A549 (cell line): ENCODE measurements around the gene CDHR1. TPM values are rescaled to one million over a fixed set of nuclear protein-coding genes. Genes with fewer than 3 reads are reported as not detected.

Source experiments
- ATAC-seq, 2 experiments: fragments of 200-7000 bp in 1 of 2; fragments of >200 bp in 1 of 2; cut with Nextera tagmentation in 1 of 2; cut with Tn5 transposase in 1 of 2; 3 replicates each; pipeline versions ENCODE4 v1.8.0 to v1.9.1; 2018 to 2020; ENCODE audit warnings: mild to moderate bottlenecking in 1 of 2, moderate library complexity in 1 of 2
- CTCF ChIA-PET: fragments of 300-600 bp; sonication (Branson Sonifier 250); formaldehyde crosslinking; extraction: SDS; loops from one replicate; lab custom pipeline; 2021; ENCODE audit warnings: antibody characterized with exemption, inconsistent platforms; lab: Yijun Ruan, JAX
- POLR2A ChIA-PET: fragments of 350-600 bp; formaldehyde crosslinking; extraction: SDS; loops from one replicate; lab custom pipeline; 2021; ENCODE audit warnings: antibody characterized with exemption, inconsistent platforms; lab: Yijun Ruan, JAX
- DNase-seq, 2 experiments: peaks; one replicate each; pipeline versions ENCODE4 v3.0.0 to v3.0.0-alpha.2; 2011 to 2016; ENCODE audit warnings: low read depth in 1 of 2, low spot score in 1 of 2
- FAIRE-seq: peaks from 2 replicates; lab custom pipeline; 2011; peaks lifted over from hg19 to GRCh38; lab: Jason Lieb, UNC
- H3K27ac ChIP-seq, 2 experiments: fragments of >200 bp; sonication (Bioruptor Twin); formaldehyde crosslinking; 3 replicates each; pipeline ENCODE4 v1.5.1; 2016 to 2017
- H3K4me1 ChIP-seq: fragments of >200 bp; sonication (Bioruptor Twin); formaldehyde crosslinking; 3 replicates; pipeline ENCODE4 v1.6.1; 2016
- H3K4me2 ChIP-seq: fragments of >200 bp; sonication (Bioruptor Twin); formaldehyde crosslinking; 3 replicates; pipeline ENCODE4 v1.6.1; 2016
- H3K4me3 ChIP-seq: fragments of >200 bp; sonication (Bioruptor Twin); formaldehyde crosslinking; 3 replicates; pipeline ENCODE4 v1.5.1; 2016
- H3K9me3 ChIP-seq: fragments of >200 bp; sonication (Bioruptor Twin); formaldehyde crosslinking; 3 replicates; pipeline ENCODE4 v1.6.1; 2016
- BHLHE40 ChIP-seq: IDR thresholded peaks from 2 replicates; pipeline ENCODE4 v1.6.1; 2012; ENCODE audit warnings: low read depth, low read length, inconsistent platforms
- CHD4 ChIP-seq: fragments of 200-600 bp; sonication (generic); IDR thresholded peaks from 2 replicates; pipeline ENCODE4 v1.6.1; 2016; ENCODE audit warnings: antibody characterized with exemption, mild to moderate bottlenecking, borderline replicate concordance
- EHF ChIP-seq: fragments of 250-450 bp; sonication (Bioruptor Pico); IDR thresholded peaks from 2 replicates; pipeline ENCODE4 v1.5.0; 2020; ENCODE audit warnings: mild to moderate bottlenecking
- FOSB ChIP-seq: fragments of 250-450 bp; sonication (Bioruptor Pico); IDR thresholded peaks from 2 replicates; pipeline ENCODE4 v1.5.0; 2020; ENCODE audit warnings: mild to moderate bottlenecking, moderate library complexity
- HDAC2 ChIP-seq: fragments of 200-600 bp; sonication (generic); IDR thresholded peaks from 2 replicates; pipeline ENCODE4 v1.6.1; 2016
- HOXB5 ChIP-seq: fragments of 250-450 bp; sonication (Bioruptor Pico); IDR thresholded peaks from 2 replicates; pipeline ENCODE4 v1.5.0; 2020; ENCODE audit warnings: mild to moderate bottlenecking, moderate library complexity
- NFE2L2 ChIP-seq: fragments of 150-350 bp; conservative IDR thresholded peaks from 2 replicates; pipeline ENCODE4 v1.6.1; 2014; ENCODE audit warnings: low read length
- NR3C1 ChIP-seq: fragments of >200 bp; sonication (Bioruptor Twin); formaldehyde crosslinking; IDR thresholded peaks from 3 replicates; pipeline ENCODE4 v1.6.1; 2017
- RARB ChIP-seq: fragments of 250-450 bp; sonication (Bioruptor Pico); IDR thresholded peaks from 2 replicates; pipeline ENCODE4 v1.8.0; 2021; ENCODE audit warnings: mild to moderate bottlenecking, moderate library complexity
- REST ChIP-seq: fragments of 200-600 bp; sonication (generic); IDR thresholded peaks from 2 replicates; pipeline ENCODE4 v1.6.1; 2016; ENCODE audit warnings: antibody characterized with exemption, mild to moderate bottlenecking, moderate library complexity
- RFX5 ChIP-seq: fragments of 450-650 bp; IDR thresholded peaks from 2 replicates; pipeline ENCODE4 v1.7.1; 2014; ENCODE audit warnings: antibody characterized with exemption, mild to moderate bottlenecking, moderate library complexity
- SMC3 ChIP-seq: fragments of >200 bp; sonication (Bioruptor Twin); formaldehyde crosslinking; IDR thresholded peaks from 3 replicates; pipeline ENCODE4 v1.6.1; 2018; ENCODE audit warnings: inconsistent platforms
- SREBF2 ChIP-seq: fragments of 450-650 bp; IDR thresholded peaks from 2 replicates; pipeline ENCODE4 v1.6.1; 2014; ENCODE audit warnings: mild to moderate bottlenecking, moderate library complexity
- TP53 ChIP-seq: fragments of 250-450 bp; sonication (Bioruptor Pico); IDR thresholded peaks from 2 replicates; pipeline ENCODE4 v1.5.0; 2021; ENCODE audit warnings: mild to moderate bottlenecking, moderate library complexity
- WGBS: methylation state at CpG from one replicate; pipeline ENCODE4 v1.1.6; 2017; ENCODE audit errors: missing lambda C conversion rate; 5-methylcytosine and 5-hydroxymethylcytosine counted together
- polyA plus RNA-seq, 4 experiments: library from polyadenylated mRNA; depleted of rRNA in 3 of 4; stranded (reverse); fragments of >200 nt; fragmentation: RNase III in 1 of 4; extraction: RNeasy Plus Mini Kit Qiagen cat#74134 plus additional on column Dnase treatment in 1 of 4; gene quantifications; 2 replicates in 3 of 4; 3 replicates in 1 of 4; pipeline ENCODE4 v1.2.3, GENCODE V29; 2011 to 2017

The CDHR1 gene
- polyA plus RNA-seq, 2 of the 4 experiments (the other 2 are of a cell fraction) = 0.04 to 0.09 TPM

- Histone ChIP-seq H3K4me2 (no peak overlapping the region), H3K4me3 (no peak overlapping the region), H3K27ac (no peak overlapping the region), H3K4me1 (no peaks in the 10 kb centered on the region)
- ChIA-PET CTCF (interaction anchor here (1.0 to 3.5 kb wide), 3 partner anchors 7 to 148 kb away, joined by 3 to 13 read pairs (median 4); no protein-coding TSS in a partner anchor), POLR2A (no interaction called here)
- no peak for DNase-seq
- FAIRE-seq = no peak
- no peak for TF ChIP-seq REST
- no peak for TF ChIP-seq NFE2L2
- TF ChIP-seq NR3C1 = no peak
- no peak for TF ChIP-seq TP53 (CRISPR knock-in tag)
- no peak for TF ChIP-seq EHF (CRISPR knock-in tag)
- TF ChIP-seq HDAC2 = no peak
- TF ChIP-seq SREBF2 = no peak
- TF ChIP-seq RARB (CRISPR knock-in tag) = no peak
- TF ChIP-seq SMC3 = no peak
- TF ChIP-seq, all 56 proteins: peak for 0
- no peaks in the 10 kb centered on the region for H3K9me3 ChIP-seq
- no peak for ATAC-seq
- WGBS = 15% methylated on average over 3 of the region's 10 CpGs
These were observed 13.7 kb downstream of the CDHR1 start for GRCh38 chr10:84208023-84208422.

GRCh38 chr10:84211566-84211965 lies 17.2 kb downstream of the CDHR1 start:
- no peak for FAIRE-seq
- H3K4me3 ChIP-seq = no peak overlapping the region
- no peak overlapping the region for H3K27ac ChIP-seq
- no peak overlapping the region for H3K4me2 ChIP-seq
- ATAC-seq = no peak
- ChIA-PET CTCF (interaction anchor here (1.0 to 2.0 kb wide), 4 partner anchors 10 to 63 kb away, joined by 3 to 5 read pairs (median 4); no protein-coding TSS in a partner anchor), POLR2A (no interaction called here)
- no peaks in the 10 kb centered on the region for H3K9me3 ChIP-seq
- DNase-seq = no peak
- H3K4me1 ChIP-seq = no peaks in the 10 kb centered on the region
- no peak for TF ChIP-seq HOXB5
- TF ChIP-seq FOSB = no peak
- TF ChIP-seq RFX5 = no peak
- WGBS = 0% methylated on average over 2 of the region's 2 CpGs

- FAIRE-seq (no peak), ATAC-seq (no peak), DNase-seq (no peak)
- POLR2A ChIA-PET = no interaction called here
- TF ChIP-seq REST (no peak), RFX5 (no peak), BHLHE40 (no peak)
- no peak overlapping the region for H3K4me3 ChIP-seq
- no peak overlapping the region for H3K27ac ChIP-seq
- no peaks in the 10 kb centered on the region for H3K9me3 ChIP-seq
- CTCF ChIA-PET = interaction anchor here (1.2 to 2.0 kb wide), 3 partner anchors 11 to 64 kb away, joined by 3 to 5 read pairs (median 3); no protein-coding TSS in a partner anchor
- 7% methylated on average over 3 of the region's 5 CpGs for WGBS
- no peaks in the 10 kb centered on the region for H3K4me1 ChIP-seq
- H3K4me2 ChIP-seq = no peak overlapping the region
These were observed 17.7 kb downstream of the CDHR1 start for GRCh38 chr10:84212014-84212413.

DNA sequence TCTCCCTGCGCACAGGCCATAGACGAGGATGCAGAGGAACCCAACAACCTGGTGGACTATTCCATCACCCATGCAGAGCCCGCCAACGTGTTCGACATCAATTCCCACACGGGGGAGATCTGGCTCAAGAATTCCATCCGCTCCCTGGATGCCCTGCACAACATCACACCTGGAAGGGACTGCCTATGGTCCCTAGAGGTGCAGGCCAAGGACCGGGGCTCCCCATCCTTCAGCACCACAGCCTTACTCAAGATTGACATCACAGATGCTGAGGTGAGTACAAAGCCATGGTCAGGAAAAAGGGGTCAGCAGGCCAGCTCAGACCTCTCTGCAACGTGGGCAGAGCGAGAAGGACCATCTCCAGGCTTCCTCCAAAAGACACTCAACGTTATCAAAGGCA lies 18.7 kb downstream of the CDHR1 start:
- ChIA-PET POLR2A (no interaction called here), CTCF (interaction anchor here (1.2 to 2.0 kb wide), 4 partner anchors 12 to 66 kb away, joined by 3 to 5 read pairs (median 3); no protein-coding TSS in a partner anchor)
- DNase-seq (no peak), ATAC-seq (no peak), FAIRE-seq (no peak)
- Histone ChIP-seq H3K27ac (no peak overlapping the region), H3K9me3 (no peaks in the 10 kb centered on the region), H3K4me1 (no peaks in the 10 kb centered on the region), H3K4me3 (no peak overlapping the region), H3K4me2 (no peak overlapping the region)
- WGBS = 32% methylated on average over 8 of the region's 11 CpGs
- no peak for TF ChIP-seq CHD4
